ENCODE results near the gene OLA1. TPM values are rescaled to one million over a fixed set of nuclear protein-coding genes. Genes with fewer than 3 reads are reported as not detected.

Gene OLA1
- total and polyA plus RNA-seq, 5 donors: 66.9 to 84.4 (median 73.6) TPM

DNA sequence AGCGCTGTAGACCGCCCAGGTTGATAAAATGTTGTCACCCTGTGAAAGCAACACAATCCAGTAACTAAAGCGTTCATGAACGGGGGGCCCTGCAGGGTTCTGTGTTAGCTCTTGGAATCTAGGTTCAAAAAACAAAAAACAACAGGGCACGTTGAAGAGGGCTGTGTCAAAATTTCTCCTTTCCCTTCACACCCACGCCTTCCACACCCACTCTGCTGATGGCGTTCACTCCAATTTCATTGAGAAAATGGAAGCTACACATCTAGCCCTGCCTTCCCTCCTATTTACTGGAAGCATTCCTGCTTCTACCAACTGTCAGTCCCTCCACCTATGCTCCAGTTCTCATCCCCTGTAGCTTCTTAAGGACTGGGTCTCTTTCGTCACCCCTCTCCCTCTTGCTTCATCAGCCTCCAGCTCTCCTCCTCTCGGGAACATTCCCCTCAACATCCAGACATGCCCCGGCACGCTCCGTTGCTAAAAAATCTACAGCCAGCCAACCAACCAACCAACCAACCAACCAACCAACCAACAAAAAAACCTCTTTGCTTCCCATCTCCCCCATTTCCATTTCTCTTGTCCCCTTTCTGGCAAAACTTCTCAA is 184.7 kb downstream of the OLA1 start:
- DNase-seq (no peak), ATAC-seq (no peak)
- H3K4me1 ChIP-seq (ENCODE audit: control insufficient read depth, insufficient read depth, low read length): peaks cover 2% of the 10 kb centered on the region
- no peak overlapping the region for H3K4me3 ChIP-seq (ENCODE audit: low read length)
- 77% methylated on average over 12 of the region's 12 CpGs for WGBS
- H3K27me3 ChIP-seq (ENCODE audit: control insufficient read depth, insufficient read depth): no peaks in the 10 kb centered on the region
- intact Hi-C loops (cut with DNase I): no loop called here
- peak overlapping the region; percentile 19 for H3K27ac ChIP-seq (ENCODE audit: low read length)
- no peaks in the 10 kb centered on the region for H3K9me3 ChIP-seq (ENCODE audit: control insufficient read depth, low read length)

DNA sequence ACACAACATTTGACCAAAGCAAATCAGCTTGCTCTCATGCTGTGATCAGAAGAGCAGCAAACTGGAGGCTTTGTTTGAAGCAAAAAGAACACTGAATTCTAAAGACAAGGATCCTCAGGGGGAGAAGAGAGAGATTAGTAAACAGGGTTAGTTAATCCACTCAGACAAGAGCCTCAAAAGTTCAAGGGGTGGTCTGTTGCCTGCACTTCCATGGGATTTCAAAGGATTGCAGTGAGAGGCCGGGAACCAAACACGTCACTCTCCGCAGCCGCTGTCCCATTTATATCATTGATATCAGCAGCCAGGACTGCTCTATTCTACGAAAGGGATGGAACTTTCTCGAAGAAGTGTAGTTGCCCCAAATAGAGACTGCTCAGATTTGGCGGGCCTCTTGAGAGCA is 185.4 kb downstream of the OLA1 start:
- no peak overlapping the region for H3K27ac ChIP-seq (ENCODE audit: low read length)
- ATAC-seq (peak; percentile 72 to 78), DNase-seq (peak; percentile 42 to 70 (median 61))
- H3K9me3 ChIP-seq (ENCODE audit: control insufficient read depth, low read length): no peaks in the 10 kb centered on the region
- WGBS: 27% methylated on average over 7 of the region's 7 CpGs
- H3K4me1 ChIP-seq (ENCODE audit: control insufficient read depth, insufficient read depth, low read length): peaks cover 2% of the 10 kb centered on the region
- no peaks in the 10 kb centered on the region for H3K27me3 ChIP-seq (ENCODE audit: control insufficient read depth, insufficient read depth)
- intact Hi-C loops (cut with DNase I): no loop called here
- no peak overlapping the region for H3K4me3 ChIP-seq (ENCODE audit: low read length)

DNA sequence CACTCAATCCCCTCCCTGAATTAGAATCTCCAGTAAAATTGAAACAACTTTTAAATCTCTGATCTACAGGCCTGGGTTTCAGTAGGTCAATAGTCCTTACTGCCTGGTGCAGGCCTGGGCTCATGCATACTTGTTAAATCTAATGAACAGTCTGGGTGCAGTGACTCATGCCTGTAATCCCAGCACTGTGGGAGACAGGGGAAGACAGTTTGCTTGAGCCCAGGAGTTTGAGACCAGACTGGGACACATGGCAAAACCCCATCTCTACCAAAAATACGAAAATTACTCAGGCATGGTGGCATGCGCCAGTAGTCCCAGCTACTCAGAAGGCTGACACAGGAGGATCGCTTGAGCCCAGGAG is 188.5 kb downstream of the OLA1 start:
- Histone ChIP-seq H3K9me3 (ENCODE audit: control insufficient read depth, low read length) (no peaks in the 10 kb centered on the region), H3K27me3 (ENCODE audit: control insufficient read depth, insufficient read depth) (no peaks in the 10 kb centered on the region), H3K4me1 (ENCODE audit: control insufficient read depth, insufficient read depth, low read length) (peaks cover 2% of the 10 kb centered on the region), H3K27ac (ENCODE audit: low read length) (no peak overlapping the region), H3K4me3 (ENCODE audit: low read length) (no peak overlapping the region)
- DNase-seq: no peak
- WGBS: 96% methylated on average over 3 of the region's 3 CpGs
- ATAC-seq: no peak
- intact Hi-C loops (cut with DNase I): no loop called here

DNA sequence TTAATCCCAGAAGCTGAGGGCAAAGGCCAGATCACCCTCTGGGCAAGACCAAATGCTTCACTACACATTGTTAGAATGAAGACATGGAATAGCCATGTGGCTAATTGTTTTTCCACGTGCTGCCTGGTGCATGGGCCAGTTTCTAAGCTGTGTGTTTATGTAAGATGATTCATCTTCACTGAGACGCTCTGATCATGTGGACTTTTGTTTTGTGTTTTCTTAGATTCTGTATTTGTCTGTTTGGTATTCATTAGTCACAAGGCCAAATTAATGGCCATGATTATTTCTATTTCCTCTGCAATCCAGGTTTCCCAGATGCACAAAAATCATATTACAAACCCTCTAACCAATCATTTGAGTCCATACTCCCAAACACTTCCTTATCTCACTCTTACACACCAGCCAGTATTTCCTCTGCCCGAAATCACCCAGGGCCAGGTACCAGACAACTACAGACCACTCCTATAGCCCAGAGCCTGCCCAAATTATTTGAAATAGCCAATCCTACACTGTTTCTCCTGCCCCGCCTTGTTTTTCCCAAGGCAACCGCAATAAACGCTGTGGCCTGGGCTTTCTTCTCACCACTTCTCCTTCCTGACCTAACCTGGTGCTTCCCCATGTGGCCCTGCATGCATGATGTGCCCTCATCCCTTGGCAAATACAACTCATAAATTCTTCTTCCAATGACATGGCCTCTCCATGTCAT is 189.0 kb downstream of the OLA1 start:
- intact Hi-C loops (cut with DNase I): no loop called here
- H3K4me1 ChIP-seq (ENCODE audit: control insufficient read depth, insufficient read depth, low read length): peaks cover 2% of the 10 kb centered on the region
- no peaks in the 10 kb centered on the region for H3K27me3 ChIP-seq (ENCODE audit: control insufficient read depth, insufficient read depth)
- H3K9me3 ChIP-seq (ENCODE audit: control insufficient read depth, low read length): no peaks in the 10 kb centered on the region
- 70% methylated on average over 6 of the region's 6 CpGs for WGBS
- no peak overlapping the region for H3K4me3 ChIP-seq (ENCODE audit: low read length)
- no peak for ATAC-seq
- H3K27ac ChIP-seq (ENCODE audit: low read length): no peak overlapping the region
- DNase-seq: no peak

DNA sequence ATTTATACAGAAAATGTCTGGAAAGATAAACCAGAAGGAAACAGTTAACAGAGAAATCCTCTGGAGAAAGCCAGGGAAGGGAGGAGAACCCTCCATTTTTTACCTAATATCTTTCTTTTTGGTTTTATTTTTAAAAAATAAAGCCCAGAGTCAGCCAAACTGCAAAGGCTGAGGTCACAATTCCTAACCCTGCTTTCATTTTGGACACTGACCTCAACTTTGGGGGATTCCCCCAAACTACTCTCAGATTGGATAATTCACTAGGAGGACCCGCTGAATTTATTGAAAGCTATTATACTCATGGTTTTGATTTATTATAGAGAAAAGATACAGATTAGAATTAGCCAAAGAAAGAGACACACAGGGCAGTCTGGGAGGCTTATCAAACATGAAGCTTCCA is 189.9 kb downstream of the OLA1 start:
- H3K9me3 ChIP-seq (ENCODE audit: control insufficient read depth, low read length): no peaks in the 10 kb centered on the region
- peaks cover 6% of the 10 kb centered on the region for H3K4me1 ChIP-seq (ENCODE audit: control insufficient read depth, insufficient read depth, low read length)
- no peak for DNase-seq
- no peaks in the 10 kb centered on the region for H3K27me3 ChIP-seq (ENCODE audit: control insufficient read depth, insufficient read depth)
- intact Hi-C loops (cut with DNase I): no loop called here
- 88% methylated on average over 1 of the region's 1 CpG for WGBS
- no peak for ATAC-seq
- H3K27ac ChIP-seq (ENCODE audit: low read length): no peak overlapping the region
- no peak overlapping the region for H3K4me3 ChIP-seq (ENCODE audit: low read length)

DNA sequence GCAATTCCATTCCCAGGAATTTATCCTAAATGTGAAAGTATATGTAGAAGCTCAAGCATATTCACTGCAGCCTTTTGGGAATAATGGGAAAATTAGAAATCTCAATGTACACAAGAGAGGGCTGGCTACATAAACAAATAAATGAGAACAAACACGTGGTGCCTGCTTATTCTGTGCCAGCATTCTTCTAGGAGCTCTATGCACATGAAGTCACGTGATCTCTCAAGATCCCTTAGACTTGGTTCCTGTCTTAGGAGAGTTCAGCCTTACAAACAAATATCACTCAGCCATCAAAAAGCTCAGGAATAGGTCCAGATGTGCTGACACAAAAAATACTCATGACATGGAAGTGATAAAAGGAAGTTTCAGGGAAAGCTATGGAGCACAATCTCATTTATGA is 190.3 kb downstream of the OLA1 start:
- Histone ChIP-seq H3K9me3 (ENCODE audit: control insufficient read depth, low read length) (no peaks in the 10 kb centered on the region), H3K27me3 (ENCODE audit: control insufficient read depth, insufficient read depth) (no peaks in the 10 kb centered on the region), H3K4me3 (ENCODE audit: low read length) (no peak overlapping the region), H3K4me1 (ENCODE audit: control insufficient read depth, insufficient read depth, low read length) (peaks cover 6% of the 10 kb centered on the region), H3K27ac (ENCODE audit: low read length) (no peak overlapping the region)
- ATAC-seq: no peak
- intact Hi-C loops (cut with DNase I): no loop called here
- WGBS: 50% methylated on average over 2 of the region's 2 CpGs
- no peak for DNase-seq

DNA sequence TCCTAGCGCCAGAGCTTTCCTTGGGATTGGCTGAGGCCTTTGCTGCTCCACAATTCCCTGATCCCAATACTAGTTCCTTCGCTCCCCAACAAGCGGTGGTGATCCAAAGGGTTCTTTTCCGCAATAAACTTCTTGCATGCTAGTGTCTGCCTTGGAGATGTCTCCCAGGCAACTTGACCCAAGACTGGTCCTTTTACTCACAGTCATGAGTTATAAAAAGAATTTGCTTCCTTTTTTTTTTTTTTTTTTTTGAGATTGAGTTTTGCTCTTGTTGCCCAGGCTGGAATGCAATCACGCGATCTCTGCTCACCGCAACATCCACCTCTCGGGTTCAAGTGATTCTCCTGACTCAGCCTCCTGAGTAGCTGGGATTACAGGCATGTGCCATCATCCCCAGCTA is 193.4 kb downstream of the OLA1 start:
- no peak overlapping the region for H3K4me3 ChIP-seq (ENCODE audit: low read length)
- H3K27ac ChIP-seq (ENCODE audit: low read length): no peak overlapping the region
- intact Hi-C loops (cut with DNase I): no loop called here
- no peaks in the 10 kb centered on the region for H3K27me3 ChIP-seq (ENCODE audit: control insufficient read depth, insufficient read depth)
- DNase-seq: no peak
- no peaks in the 10 kb centered on the region for H3K9me3 ChIP-seq (ENCODE audit: control insufficient read depth, low read length)
- WGBS: 95% methylated on average over 8 of the region's 8 CpGs
- ATAC-seq: no peak
- peaks cover 7% of the 10 kb centered on the region for H3K4me1 ChIP-seq (ENCODE audit: control insufficient read depth, insufficient read depth, low read length)

DNA sequence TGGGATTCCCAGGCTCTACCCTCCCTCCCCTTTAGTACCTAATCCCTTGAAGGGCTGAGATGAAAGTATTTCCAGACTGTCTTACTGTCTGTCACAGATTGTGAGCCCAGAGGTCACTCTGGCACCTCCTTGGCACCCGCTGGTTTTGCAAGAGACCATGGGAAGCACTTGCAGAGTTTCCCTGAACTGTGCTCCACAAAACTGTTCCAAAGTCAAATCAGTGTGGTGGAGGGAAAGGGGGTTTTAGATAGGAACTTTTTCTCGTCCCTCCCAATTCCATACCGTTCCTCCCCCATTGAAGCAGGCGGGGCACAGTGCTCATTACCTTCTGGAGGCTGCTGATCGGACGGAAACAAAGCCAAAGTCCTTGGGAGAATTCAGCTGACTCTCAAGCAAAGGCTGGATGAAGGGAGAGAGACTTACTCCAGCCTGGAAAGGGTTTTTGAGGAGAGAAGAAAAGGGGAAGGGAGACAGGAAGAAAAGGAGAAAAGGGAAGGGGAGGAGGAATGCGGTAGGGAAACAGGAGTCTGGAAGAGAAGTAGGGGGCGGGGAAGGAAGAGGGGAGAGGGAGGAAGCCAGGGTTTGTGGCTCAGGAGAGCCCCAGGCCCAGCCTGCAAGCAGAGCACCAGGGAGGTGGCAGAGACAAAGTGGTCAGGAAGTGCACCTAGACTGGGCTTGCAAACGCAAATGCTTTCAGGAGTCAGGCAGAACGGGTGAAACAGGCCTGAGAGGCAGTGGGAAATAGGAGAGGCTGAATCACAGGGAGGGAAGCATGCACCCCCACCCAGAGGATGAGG is 194.8 kb downstream of the OLA1 start:
- H3K4me3 ChIP-seq (ENCODE audit: low read length): no peak overlapping the region

DNA sequence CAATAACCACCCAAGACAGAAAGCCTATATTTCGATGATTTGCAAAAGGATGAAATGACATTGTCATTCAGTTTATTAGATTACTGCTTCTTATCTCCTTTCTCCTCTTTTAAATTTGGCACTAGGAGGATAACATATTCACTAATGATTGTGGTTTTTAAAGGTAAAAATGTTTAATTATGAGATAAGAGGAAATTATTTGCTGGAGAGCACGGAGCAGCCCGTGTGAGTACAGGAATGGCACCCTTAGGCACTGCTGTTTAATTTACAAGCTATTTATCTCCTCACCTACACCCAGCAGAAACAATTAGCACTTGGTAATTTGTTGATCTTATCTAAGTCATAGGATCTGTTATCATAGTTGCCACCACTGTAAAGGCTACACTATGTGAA is 195.8 kb downstream of the OLA1 start:
- H3K27me3 ChIP-seq (ENCODE audit: control insufficient read depth, insufficient read depth): no peaks in the 10 kb centered on the region
- H3K4me1 ChIP-seq (ENCODE audit: control insufficient read depth, insufficient read depth, low read length): peaks cover 7% of the 10 kb centered on the region
- no peak for DNase-seq
- intact Hi-C loops (cut with DNase I): no loop called here
- 64% methylated on average over 3 of the region's 3 CpGs for WGBS
- no peak for ATAC-seq
- H3K27ac ChIP-seq (ENCODE audit: low read length): no peak overlapping the region
- no peak overlapping the region for H3K4me3 ChIP-seq (ENCODE audit: low read length)
- no peaks in the 10 kb centered on the region for H3K9me3 ChIP-seq (ENCODE audit: control insufficient read depth, low read length)

More for the DNA sequence above, 194.8 kb downstream of the OLA1 start:
- H3K9me3 ChIP-seq (ENCODE audit: control insufficient read depth, low read length): no peaks in the 10 kb centered on the region
- 42% methylated on average over 10 of the region's 10 CpGs for WGBS
- peaks cover 7% of the 10 kb centered on the region for H3K4me1 ChIP-seq (ENCODE audit: control insufficient read depth, insufficient read depth, low read length)
- H3K27me3 ChIP-seq (ENCODE audit: control insufficient read depth, insufficient read depth): no peaks in the 10 kb centered on the region
- intact Hi-C loops (cut with DNase I): no loop called here
- ATAC-seq: peak; percentile 17 to 30
- no peak overlapping the region for H3K27ac ChIP-seq (ENCODE audit: low read length)
- DNase-seq: peak in 1 of 3 donors; percentile 35

DNA sequence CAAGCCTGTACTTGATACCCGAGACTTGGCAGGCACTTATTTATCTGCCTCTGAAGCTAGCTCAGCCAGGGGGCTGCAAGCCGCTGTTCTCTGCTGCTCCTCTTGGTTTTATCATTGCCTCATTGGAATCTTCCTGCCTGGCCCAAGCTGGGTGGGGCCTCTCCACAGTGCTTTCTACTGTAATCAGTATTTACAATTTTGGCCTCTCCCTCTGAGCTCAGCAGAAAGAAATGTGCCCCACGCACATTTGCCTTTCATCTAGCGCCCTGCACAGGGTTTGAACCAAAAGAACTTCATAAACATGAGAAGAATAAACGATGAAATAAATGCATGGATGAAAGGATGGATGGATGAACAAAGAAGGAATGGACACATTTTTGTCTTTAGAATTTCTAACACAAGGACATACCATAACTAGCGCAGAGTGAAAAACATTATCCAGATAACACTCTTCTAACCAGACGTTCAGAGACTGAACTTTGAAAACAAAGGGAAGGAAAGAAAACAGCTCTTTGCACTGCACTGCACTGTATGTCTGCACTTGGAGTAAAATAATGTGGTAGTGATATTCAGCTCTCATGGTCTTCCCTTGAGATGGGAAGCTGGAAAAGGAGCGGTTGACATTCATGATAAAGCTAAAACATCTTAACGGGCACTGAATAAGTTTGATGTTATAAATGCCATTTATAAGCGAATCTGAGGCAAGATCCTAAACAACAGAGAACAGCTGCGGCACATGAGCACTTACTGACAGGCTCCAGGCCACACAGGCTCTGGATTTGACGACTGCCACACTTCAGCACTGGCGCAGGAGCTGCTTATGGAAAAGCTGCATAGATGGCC is 196.4 kb downstream of the OLA1 start:
- no peak overlapping the region for H3K4me3 ChIP-seq (ENCODE audit: low read length)

More for the DNA sequence above, 196.4 kb downstream of the OLA1 start:
- intact Hi-C loops (cut with DNase I): no loop called here
- H3K27me3 ChIP-seq (ENCODE audit: control insufficient read depth, insufficient read depth): no peaks in the 10 kb centered on the region
- DNase-seq (peak; percentile 21 to 78 (median 49)), ATAC-seq (peak; percentile 80 to 86)
- no peaks in the 10 kb centered on the region for H3K9me3 ChIP-seq (ENCODE audit: control insufficient read depth, low read length)
- peaks cover 7% of the 10 kb centered on the region for H3K4me1 ChIP-seq (ENCODE audit: control insufficient read depth, insufficient read depth, low read length)
- H3K27ac ChIP-seq (ENCODE audit: low read length): no peak overlapping the region
- 38% methylated on average over 13 of the region's 13 CpGs for WGBS

Data from right cardiac atrium (tissue), 5 donors.